MM.1S (cell line): ENCODE measurements around the gene PPP1R9B.

Experiments
- EZH2 ChIP-seq: fragments of 300-600 bp; sonication (generic); optimal IDR thresholded peaks from 2 replicates; pipeline ENCODE3; 2017; ENCODE audit warnings: low read depth, mild to moderate bottlenecking, antibody characterized with exemption, low read length, mixed read lengths
- TF ChIP-seq, protein P1 (sequence below): fragments of 300-600 bp; sonication (generic); IDR thresholded peaks from 2 replicates; pipeline ENCODE4 v1.5.1; 2016; ENCODE audit warnings: antibody characterized with exemption, low read length, mixed read lengths

DNA sequence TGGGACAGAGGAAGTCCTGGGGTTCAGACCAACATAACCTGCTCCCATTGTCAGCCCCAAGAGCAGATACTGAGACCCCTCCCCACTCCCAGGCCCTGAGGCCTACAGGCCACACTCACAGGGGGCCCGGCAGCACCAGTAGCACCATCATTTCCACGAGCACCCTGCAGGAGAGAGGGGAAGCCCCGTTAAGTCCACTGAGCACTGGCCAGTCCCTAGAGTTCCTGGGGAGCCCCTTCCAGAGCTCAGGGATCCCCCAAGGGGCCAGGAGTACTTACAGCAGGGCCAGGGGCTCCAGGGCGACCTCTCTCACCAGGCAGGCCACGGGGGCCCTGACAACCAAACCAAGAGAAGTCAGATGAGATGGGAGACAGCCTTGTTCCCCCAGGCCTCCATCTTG lies 45.6 kb upstream of the PPP1R9B start:
- TF ChIP-seq, protein P1, sequence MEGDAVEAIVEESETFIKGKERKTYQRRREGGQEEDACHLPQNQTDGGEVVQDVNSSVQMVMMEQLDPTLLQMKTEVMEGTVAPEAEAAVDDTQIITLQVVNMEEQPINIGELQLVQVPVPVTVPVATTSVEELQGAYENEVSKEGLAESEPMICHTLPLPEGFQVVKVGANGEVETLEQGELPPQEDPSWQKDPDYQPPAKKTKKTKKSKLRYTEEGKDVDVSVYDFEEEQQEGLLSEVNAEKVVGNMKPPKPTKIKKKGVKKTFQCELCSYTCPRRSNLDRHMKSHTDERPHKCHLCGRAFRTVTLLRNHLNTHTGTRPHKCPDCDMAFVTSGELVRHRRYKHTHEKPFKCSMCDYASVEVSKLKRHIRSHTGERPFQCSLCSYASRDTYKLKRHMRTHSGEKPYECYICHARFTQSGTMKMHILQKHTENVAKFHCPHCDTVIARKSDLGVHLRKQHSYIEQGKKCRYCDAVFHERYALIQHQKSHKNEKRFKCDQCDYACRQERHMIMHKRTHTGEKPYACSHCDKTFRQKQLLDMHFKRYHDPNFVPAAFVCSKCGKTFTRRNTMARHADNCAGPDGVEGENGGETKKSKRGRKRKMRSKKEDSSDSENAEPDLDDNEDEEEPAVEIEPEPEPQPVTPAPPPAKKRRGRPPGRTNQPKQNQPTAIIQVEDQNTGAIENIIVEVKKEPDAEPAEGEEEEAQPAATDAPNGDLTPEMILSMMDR: no peak
- TF ChIP-seq EZH2: no peak
